HepG2 (cell line): Measurements from ENCODE around the gene SEPTIN2. TPM values are rescaled to one million over a fixed set of nuclear protein-coding genes. Genes with fewer than 3 reads are reported as not detected.

Experiments
- ATAC-seq: fragments of 200-7000 bp; cut with Tn5 transposase; 3 replicates; pipeline ENCODE4 v1.9.1; 2020; ENCODE audit warnings: mild to moderate bottlenecking, moderate library complexity
- BruUV-seq: library from RNA; stranded (reverse); fragments of 400-500 nt; replicated peaks from 2 replicates; lab custom pipeline; 2021; lab: Mats Ljungman, UMichigan
- CTCF ChIA-PET: fragments of 300-600 bp; formaldehyde crosslinking; extraction: SDS; loops from one replicate; lab custom pipeline; 2021; ENCODE audit warnings: low total read pairs, inconsistent platforms, low intra/inter-chr PET ratio; lab: Yijun Ruan, JAX
- POLR2A ChIA-PET: fragments of 350-600 bp; sonication (Branson Sonifier 250); formaldehyde crosslinking; loops from one replicate; lab custom pipeline; 2020; ENCODE audit warnings: antibody characterized with exemption, inconsistent platforms; lab: Yijun Ruan, JAX
- DNase-seq: peaks from one replicate; pipeline ENCODE4 v3.0.0-alpha.2; 2015; ENCODE audit warnings: low spot score
- FAIRE-seq: peaks from 3 replicates; lab custom pipeline; 2011; peaks lifted over from hg19 to GRCh38; lab: Jason Lieb, UNC
- H2AFZ ChIP-seq: one replicate; pipeline ENCODE4 v1.6.1; 2011; ENCODE audit warnings: low read length, inconsistent platforms
- H3K27ac ChIP-seq: fragments of 300-600 bp; 3 replicates; pipeline ENCODE4 v1.8.0; 2011; ENCODE audit warnings: mixed run types, mild to moderate bottlenecking, mixed read lengths, low read length, inconsistent platforms; ENCODE audit not compliant: insufficient read depth; ENCODE audit errors: extremely low read length
- H3K27me3 ChIP-seq, 2 experiments: fragments of 200-600 bp in 1 of 2; 2 replicates in 1 of 2; 3 replicates in 1 of 2; pipeline versions ENCODE4 v1.6.0 to v1.8.0; 2011; ENCODE audit warnings: low read length in 2 of 2, mild to moderate bottlenecking in 2 of 2, moderate library complexity in 2 of 2, inconsistent platforms in 1 of 2; ENCODE audit not compliant: insufficient read depth in 2 of 2, control insufficient read depth in 1 of 2
- H3K36me3 ChIP-seq, 2 experiments: fragments of 200-600 bp in 1 of 2; replicated peaks in 1 of 2; 2 replicates in 1 of 2; 3 replicates in 1 of 2; pipeline versions ENCODE4 v1.5.1 to v1.8.0; 2011; ENCODE audit warnings: low read length in 2 of 2, inconsistent platforms in 1 of 2; ENCODE audit not compliant: insufficient read depth in 2 of 2, control insufficient read depth in 1 of 2
- H3K4me1 ChIP-seq: 2 replicates; pipeline ENCODE4 v1.5.1; 2012; ENCODE audit warnings: low read length, inconsistent platforms; ENCODE audit not compliant: insufficient read depth
- H3K4me2 ChIP-seq: 2 replicates; pipeline ENCODE4 v1.6.0; 2011; ENCODE audit warnings: low read depth, low read length, inconsistent platforms
- H3K4me3 ChIP-seq, 3 experiments: fragments of 200-600 bp in 1 of 3; sonication (generic), shearing (Covaris generic) in 1 of 3; replicated peaks in 1 of 3; 2 replicates each; pipeline ENCODE4 v1.5.1; 2011 to 2016; ENCODE audit warnings: low read length in 3 of 3, inconsistent platforms in 2 of 3, low read depth in 2 of 3, mild to moderate bottlenecking in 2 of 3, control low read depth in 1 of 3, mixed read lengths in 1 of 3; ENCODE audit not compliant: insufficient read depth in 1 of 3
- H3K79me2 ChIP-seq: one replicate; pipeline ENCODE4 v1.6.1; 2011; ENCODE audit warnings: low read length, inconsistent platforms; ENCODE audit not compliant: insufficient read depth
- H3K9ac ChIP-seq: 2 replicates; pipeline ENCODE4 v1.6.0; 2011; ENCODE audit warnings: mild to moderate bottlenecking, low read depth, low read length, inconsistent platforms; ENCODE audit not compliant: insufficient read depth
- H3K9me3 ChIP-seq: 2 replicates; pipeline ENCODE4 v1.5.1; 2012; ENCODE audit warnings: mild to moderate bottlenecking, low read length
- H4K20me1 ChIP-seq: 2 replicates; pipeline ENCODE4 v1.6.0; 2011; ENCODE audit warnings: inconsistent platforms, mild to moderate bottlenecking, low read length, moderate library complexity; ENCODE audit not compliant: insufficient read depth
- HES4 ChIP-seq: sonication (generic); formaldehyde crosslinking; IDR thresholded peaks from 2 replicates; pipeline ENCODE4 v1.9.0; 2021; ENCODE audit warnings: mild to moderate bottlenecking, missing genetic modification reagents, borderline replicate concordance
- JARID2 ChIP-seq: sonication (generic); formaldehyde crosslinking; IDR thresholded peaks from 2 replicates; pipeline ENCODE4 v1.8.1; 2023; ENCODE audit warnings: missing genetic modification reagents, inconsistent platforms; ENCODE audit not compliant: insufficient replicate concordance
- PAF1 ChIP-seq: IDR thresholded peaks from 2 replicates; pipeline ENCODE4 v1.6.1; 2016; ENCODE audit warnings: missing genetic modification reagents, missing compliant biosample characterization
- RBFOX2 ChIP-seq: fragments of 200-400 bp; formaldehyde crosslinking; IDR thresholded peaks from 2 replicates; pipeline ENCODE4 v1.6.1; 2017; ENCODE audit warnings: low read depth, mild to moderate bottlenecking, low read length
- ZNF709 ChIP-seq: sonication (generic); formaldehyde crosslinking; IDR thresholded peaks from 2 replicates; pipeline ENCODE4 v1.5.0; 2020; ENCODE audit warnings: mild to moderate bottlenecking, missing genetic modification reagents
- WGBS: methylation state at CpG from one replicate; pipeline ENCODE4 v1.1.6; 2017; ENCODE audit warnings: low lambda C conversion rate; 5-methylcytosine and 5-hydroxymethylcytosine counted together
- in situ Hi-C: cut with HindIII; loops from 2 replicates; pipeline ENCODE4 v1.10.0; 2017; ENCODE audit warnings: low pct_unique_long_range_greater_than_20kb; ENCODE audit not compliant: extremely low pct_ligation_motif_present
- intact Hi-C: fragments of 100-400 bp; cut with micrococcal nuclease; formaldehyde crosslinking; loops from one replicate; pipeline ENCODE4 v1.10.0; 2022; ENCODE audit not compliant: unreplicated experiment
- polyA plus RNA-seq, 8 experiments: library from polyadenylated mRNA; depleted of rRNA in 3 of 8; stranded (reverse) in 7 of 8; unstranded in 1 of 8; fragments of >200 nt; fragmentation: Illumina TruSeq in 4 of 8; extraction: Trizol in 4 of 8; gene quantifications; 2 replicates each; pipeline versions ENCODE4 v1.2.1 to v1.2.3, GENCODE V29; 2011 to 2016; ENCODE audit warnings: low read depth in 4 of 8, missing spikeins in 1 of 8, mixed read lengths in 1 of 8; ENCODE audit not compliant: insufficient read depth in 1 of 8
- total RNA-seq, 5 experiments: library from RNA; depleted of rRNA; stranded (reverse); fragments of >200 nt; fragmentation: Illumina TruSeq; extraction: Trizol; gene quantifications; 2 replicates each; pipeline ENCODE4 v1.2.3, GENCODE V29; 2016; ENCODE audit warnings: low read depth in 1 of 5

The SEPTIN2 gene
- total and polyA plus RNA-seq, 2 of the 13 experiments (the other 11 are each of a cell fraction or from before 2014, with no cell fraction given), result 493 to 733 TPM

GRCh38 chr2:241321033-241321432, 5.3 kb downstream of the SEPTIN2 start:
- Histone ChIP-seq H3K79me2 (peaks cover 100% of the 10 kb centered on the region), H3K9me3 (no peaks in the 10 kb centered on the region), H3K4me2 (peak overlapping the region; percentile 98), H3K27me3 (no peaks in the 10 kb centered on the region; a peak in 1 of 5 replicates), H2AFZ (no peak overlapping the region), H4K20me1 (peaks cover 90% of the 10 kb centered on the region), H3K4me3 (peak overlapping the region in 1 of 3 experiments; percentile 23; a peak in 2 of 6 replicates), H3K9ac (peak overlapping the region; percentile 13; the same call in 1 of the 2 replicates), H3K4me1 (peaks cover 75% of the 10 kb centered on the region), H3K36me3 (peaks cover 0 to 26% of the 10 kb centered on the region in 2 experiments; a peak in 4 of 5 replicates), H3K27ac (no peak overlapping the region)
- 45% methylated on average over 1 of the region's 1 CpG for WGBS
- ChIA-PET CTCF (no interaction called here), POLR2A (interaction anchor here (2.3 kb wide), 1 partner anchor 30 kb away, joined by 6 read pairs; no protein-coding TSS in a partner anchor)
- DNase-seq, result no peak
- no TSS peak for BruUV-seq
- intact Hi-C loops, result no loop called here
- FAIRE-seq, result no peak
- no peak for ATAC-seq
- in situ Hi-C loops, result no loop called here
- TF ChIP-seq RBFOX2 (0 out of 2 replicates have a peak, but pooled peaks have one; percentile 23), JARID2 (CRISPR knock-in tag) (no peak)

GRCh38 chr2:241321886-241322285, 6.2 kb downstream of the SEPTIN2 start:
- TF ChIP-seq PAF1 (CRISPR knock-in tag), result no peak
- TF ChIP-seq HES4 (CRISPR knock-in tag), result no peak
- TF ChIP-seq ZNF709 (CRISPR knock-in tag), result no peak
- Histone ChIP-seq H3K36me3 (peaks cover 4 to 34% of the 10 kb centered on the region in 2 experiments), H3K27ac (no peak overlapping the region), H3K9me3 (no peaks in the 10 kb centered on the region), H4K20me1 (peaks cover 83% of the 10 kb centered on the region), H3K79me2 (peaks cover 98% of the 10 kb centered on the region), H3K4me1 (peaks cover 74% of the 10 kb centered on the region), H3K27me3 (no peaks in the 10 kb centered on the region; a peak in 1 of 5 replicates), H3K9ac (no peak overlapping the region), H3K4me2 (no peak overlapping the region), H2AFZ (no peak overlapping the region), H3K4me3 (no peak overlapping the region)
- ChIA-PET POLR2A (interaction anchor here (2.3 kb wide), 1 partner anchor 29 kb away, joined by 6 read pairs; no protein-coding TSS in a partner anchor), CTCF (no interaction called here)
- intact Hi-C loops, result no loop called here
- ATAC-seq (no peak), DNase-seq (no peak), FAIRE-seq (no peak)
- BruUV-seq, result no TSS peak
- 93% methylated on average over 1 of the region's 1 CpG for WGBS
- in situ Hi-C loops, result no loop called here
